H9 (cell line): ENCODE data around the gene SNRNP48. TPM values are rescaled to one million over a fixed set of nuclear protein-coding genes. Genes with fewer than 3 reads are reported as not detected.

Experiments
- DNase-seq: peaks from one replicate; pipeline ENCODE4 v3.0.0-alpha.2; 2017
- H2AFZ ChIP-seq: one replicate; pipeline ENCODE4 v1.6.1; 2013; ENCODE audit warnings: mild to moderate bottlenecking, low read length, control low read depth, moderate library complexity
- H2AK5ac ChIP-seq: 2 replicates; pipeline ENCODE4 v1.6.1; 2013; ENCODE audit warnings: low read length, control low read depth, mixed read lengths; ENCODE audit not compliant: insufficient read length
- H2BK120ac ChIP-seq: one replicate; pipeline ENCODE4 v1.6.1; 2013; ENCODE audit warnings: low read depth, mild to moderate bottlenecking, low read length, control low read depth, inconsistent platforms; ENCODE audit not compliant: poor library complexity, severe bottlenecking
- H2BK12ac ChIP-seq: 2 replicates; pipeline ENCODE4 v1.6.1; 2013; ENCODE audit warnings: low read length, control low read depth, mixed read lengths, low read depth; ENCODE audit not compliant: insufficient read length
- H2BK15ac ChIP-seq: 2 replicates; pipeline ENCODE4 v1.6.1; 2013; ENCODE audit warnings: low read depth, low read length, control low read depth
- H2BK20ac ChIP-seq: one replicate; pipeline ENCODE4 v1.6.1; 2013; ENCODE audit warnings: low read depth, mild to moderate bottlenecking, low read length, control low read depth, inconsistent platforms; ENCODE audit not compliant: poor library complexity, severe bottlenecking
- H2BK5ac ChIP-seq: 2 replicates; pipeline ENCODE4 v1.6.1; 2013; ENCODE audit warnings: low read length, control low read depth, mixed read lengths; ENCODE audit not compliant: insufficient read length
- H3K14ac ChIP-seq: 2 replicates; pipeline ENCODE4 v1.6.1; 2013; ENCODE audit warnings: low read length, control low read depth; ENCODE audit not compliant: insufficient read depth
- H3K18ac ChIP-seq: 2 replicates; pipeline ENCODE4 v1.6.1; 2013; ENCODE audit warnings: low read depth, mild to moderate bottlenecking, mixed read lengths, low read length, control low read depth; ENCODE audit not compliant: insufficient read length
- H3K23ac ChIP-seq: 2 replicates; pipeline ENCODE4 v1.6.1; 2013; ENCODE audit warnings: low read length, control low read depth, mixed read lengths, low read depth; ENCODE audit not compliant: insufficient read length
- H3K23me2 ChIP-seq: 2 replicates; pipeline ENCODE4 v1.6.1; 2013; ENCODE audit warnings: low read depth, mild to moderate bottlenecking, mixed read lengths, low read length, control low read depth; ENCODE audit not compliant: insufficient read length, poor library complexity, severe bottlenecking
- H3K27ac ChIP-seq: 2 replicates; pipeline ENCODE4 v1.5.1; 2013; ENCODE audit warnings: low read length, control low read depth, mixed read lengths, low read depth; ENCODE audit not compliant: insufficient read length
- H3K27me3 ChIP-seq: 2 replicates; pipeline ENCODE4 v1.6.1; 2013; ENCODE audit warnings: low read length, control low read depth, inconsistent platforms; ENCODE audit not compliant: insufficient read depth
- H3K4ac ChIP-seq: 2 replicates; pipeline ENCODE4 v1.6.1; 2013; ENCODE audit warnings: low read depth, mild to moderate bottlenecking, control low read depth, inconsistent platforms, low read length, moderate library complexity
- H3K4me1 ChIP-seq: 2 replicates; pipeline ENCODE4 v1.6.1; 2013; ENCODE audit warnings: low read length, control low read depth, inconsistent platforms; ENCODE audit not compliant: insufficient read depth
- H3K4me2 ChIP-seq: 2 replicates; pipeline ENCODE4 v1.6.1; 2013; ENCODE audit warnings: low read length, control low read depth, mixed read lengths; ENCODE audit not compliant: insufficient read length, insufficient read depth
- H3K56ac ChIP-seq: 2 replicates; pipeline ENCODE4 v1.6.1; 2013; ENCODE audit warnings: low read depth, mild to moderate bottlenecking, mixed read lengths, low read length, control low read depth; ENCODE audit not compliant: insufficient read length
- H3K79me1 ChIP-seq: 2 replicates; pipeline ENCODE4 v1.6.1; 2013; ENCODE audit warnings: low read depth, mild to moderate bottlenecking, moderate library complexity, low read length, control low read depth, inconsistent platforms; ENCODE audit not compliant: insufficient read depth, poor library complexity, severe bottlenecking
- H3K79me2 ChIP-seq: 2 replicates; pipeline ENCODE4 v1.6.1; 2013; ENCODE audit warnings: low read length, control low read depth, inconsistent platforms; ENCODE audit not compliant: insufficient read depth
- H3K9ac ChIP-seq: 2 replicates; pipeline ENCODE4 v1.6.1; 2013; ENCODE audit warnings: low read length, control low read depth, mixed read lengths; ENCODE audit not compliant: insufficient read length; ENCODE audit errors: extremely low read depth
- H3K9me3 ChIP-seq: one replicate; pipeline ENCODE4 v1.6.1; 2013; ENCODE audit warnings: low read depth, low read length, inconsistent platforms; ENCODE audit not compliant: control insufficient read depth
- H3T11ph ChIP-seq: one replicate; pipeline ENCODE4 v1.6.1; 2013; ENCODE audit warnings: mild to moderate bottlenecking, low read length, control low read depth, inconsistent platforms
- H4K20me1 ChIP-seq: one replicate; pipeline ENCODE4 v1.6.1; 2013; ENCODE audit not compliant: control insufficient read depth, insufficient read length, insufficient read depth
- H4K5ac ChIP-seq: 2 replicates; pipeline ENCODE4 v1.6.1; 2013; ENCODE audit warnings: low read depth, mild to moderate bottlenecking, mixed read lengths, low read length, control low read depth; ENCODE audit not compliant: insufficient read length
- H4K8ac ChIP-seq: replicated peaks from 2 replicates; pipeline ENCODE4 v1.6.1; 2013; ENCODE audit warnings: low read length, control low read depth, mixed read lengths, low read depth; ENCODE audit not compliant: insufficient read length
- H4K91ac ChIP-seq: 2 replicates; pipeline ENCODE4 v1.6.1; 2013; ENCODE audit warnings: low read depth, mild to moderate bottlenecking, moderate library complexity, mixed read lengths, low read length, control low read depth; ENCODE audit not compliant: insufficient read length
- H3K27ac Mint-ChIP-seq, 3 experiments: 2 replicates in 2 of 3; 3 replicates in 1 of 3; pipeline ENCODE4 v1.8.0; 2020 to 2021; ENCODE audit warnings: mixed read lengths in 3 of 3, mild to moderate bottlenecking in 1 of 3, moderate library complexity in 1 of 3
- H3K27me3 Mint-ChIP-seq: 2 replicates; pipeline ENCODE4 v1.8.0; 2021; ENCODE audit warnings: low read depth, mild to moderate bottlenecking, moderate library complexity, mixed read lengths
- H3K36me3 Mint-ChIP-seq, 3 experiments: 2 replicates in 2 of 3; 3 replicates in 1 of 3; pipeline ENCODE4 v1.8.0; 2020 to 2021; ENCODE audit warnings: low read depth in 3 of 3, mixed read lengths in 3 of 3; ENCODE audit not compliant: insufficient read depth in 1 of 3
- H3K4me1 Mint-ChIP-seq, 2 experiments: 2 replicates each; pipeline ENCODE4 v1.8.0; 2020; ENCODE audit warnings: mixed read lengths in 2 of 2
- H3K4me3 Mint-ChIP-seq, 2 experiments: 2 replicates in 1 of 2; 3 replicates in 1 of 2; pipeline ENCODE4 v1.8.0; 2020 to 2021; ENCODE audit warnings: mild to moderate bottlenecking in 2 of 2, mixed read lengths in 2 of 2, moderate library complexity in 1 of 2
- H3K9me3 Mint-ChIP-seq, 2 experiments: 2 replicates in 1 of 2; 3 replicates in 1 of 2; pipeline ENCODE4 v1.8.0; 2020; ENCODE audit warnings: mild to moderate bottlenecking in 2 of 2, mixed read lengths in 2 of 2, moderate library complexity in 1 of 2
- WGBS: extraction: QIAGEN DNeasy Blood & Tissue Kit; methylation state at CpG from one replicate; pipeline ENCODE4 v1.1.7; 2013; ENCODE audit warnings: missing lambda C conversion rate, low lambda C conversion rate, mixed read lengths; ENCODE audit not compliant: insufficient read length; ENCODE audit errors: extremely low coverage; 5-methylcytosine and 5-hydroxymethylcytosine counted together
- total RNA-seq: library from RNA; stranded (reverse); gene quantifications from 2 replicates; pipeline ENCODE4 v1.2.1, GENCODE V29; 2021
- TF ChIP-seq, protein P1 (sequence below): fragments of 200-600 bp; sonication (generic); conservative IDR thresholded peaks from 3 replicates; pipeline ENCODE4 v1.8.0; 2021; ENCODE audit warnings: antibody characterized with exemption, mild to moderate bottlenecking

The SNRNP48 gene
- total RNA-seq, 1 experiment from 2014 or later = 16.9 TPM

DNA sequence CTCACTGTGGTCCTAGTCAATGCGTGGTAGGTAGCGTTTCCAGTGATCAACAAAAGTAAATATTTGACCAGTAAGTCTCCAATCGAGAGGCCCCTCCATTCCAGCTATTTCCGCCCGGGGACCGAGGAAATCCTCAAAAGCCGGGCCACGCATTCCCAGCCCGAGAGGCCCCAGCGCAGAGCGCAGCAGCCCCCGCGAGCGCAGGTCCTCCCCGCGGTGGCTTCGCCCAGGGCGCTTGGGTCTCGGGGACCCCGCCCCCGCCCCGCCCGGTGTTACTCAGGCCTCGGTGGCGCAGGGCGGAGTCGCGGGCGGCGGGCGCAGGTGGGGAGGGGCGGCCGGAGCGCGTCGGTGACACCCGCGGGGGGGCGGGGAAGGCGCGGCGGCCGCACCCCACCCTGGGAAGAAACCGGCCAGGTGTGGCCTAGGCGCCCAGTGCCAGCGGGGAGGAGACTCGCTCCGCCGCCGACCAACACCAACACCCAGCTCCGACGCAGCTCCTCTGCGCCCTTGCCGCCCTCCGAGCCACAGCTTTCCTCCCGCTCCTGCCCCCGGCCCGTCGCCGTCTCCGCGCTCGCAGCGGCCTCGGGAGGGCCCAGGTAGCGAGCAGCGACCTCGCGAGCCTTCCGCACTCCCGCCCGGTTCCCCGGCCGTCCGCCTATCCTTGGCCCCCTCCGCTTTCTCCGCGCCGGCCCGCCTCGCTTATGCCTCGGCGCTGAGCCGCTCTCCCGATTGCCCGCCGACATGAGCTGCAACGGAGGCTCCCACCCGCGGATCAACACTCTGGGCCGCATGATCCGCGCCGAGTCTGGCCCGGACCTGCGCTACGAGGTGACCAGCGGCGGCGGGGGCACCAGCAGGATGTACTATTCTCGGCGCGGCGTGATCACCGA lies 48.6 kb upstream of the SNRNP48 start, which contains the start of gene DSP:
DSP (plus strand) TSS at position 497 of the 890 bp plus-strand sequence; CDS start at position 742, 245 bp downstream.
- H3K27ac ChIP-seq = no peak within 1 kb of the TSS
- peak within 1 kb of the TSS; percentile 49 for H3K4me2 ChIP-seq
- H3K18ac ChIP-seq = peak within 1 kb of the TSS; percentile 81
- peak within 1 kb of the TSS; percentile 76 for H3K9ac ChIP-seq
- peaks cover 8% of the 10 kb centered on the region for H3K23me2 ChIP-seq
- H3K36me3 Mint-ChIP-seq = no peaks in the 10 kb centered on the region
- no peak within 1 kb of the TSS for H2BK15ac ChIP-seq
- no CpG with 5 or more reads among the region's 105 CpGs for WGBS
- H4K91ac ChIP-seq = no peak within 1 kb of the TSS
- H3T11ph ChIP-seq = no peak within 1 kb of the TSS
- peak within 1 kb of the TSS; percentile 84 to 97 for H3K4me3 Mint-ChIP-seq
- H3K79me2 ChIP-seq = no peaks in the 10 kb centered on the region
- H2BK5ac ChIP-seq = no peak within 1 kb of the TSS
- no peak within 1 kb of the TSS for H2AK5ac ChIP-seq
- no peak within 1 kb of the TSS for H2BK120ac ChIP-seq
- H4K5ac ChIP-seq = no peak within 1 kb of the TSS
- H3K79me1 ChIP-seq = no peaks in the 10 kb centered on the region
- H3K14ac ChIP-seq = peak within 1 kb of the TSS; percentile 92
- H3K23ac ChIP-seq = no peak within 1 kb of the TSS
- H3K27me3 ChIP-seq = peaks cover 2% of the 10 kb centered on the region; the same call in 1 of the 2 replicates
- peaks cover 49% of the 10 kb centered on the region for H3K27me3 Mint-ChIP-seq
- H3K4me1 ChIP-seq = no peaks in the 10 kb centered on the region; the same call in 1 of the 2 replicates
- no peak within 1 kb of the TSS for H3K4ac ChIP-seq
- H2BK20ac ChIP-seq = no peak within 1 kb of the TSS
- H3K9me3 Mint-ChIP-seq = no peaks in the 10 kb centered on the region
- peak within 1 kb of the TSS in 2 of 3 experiments; percentile 49 to 97; a peak in 2 of 7 replicates for H3K27ac Mint-ChIP-seq
- H2BK12ac ChIP-seq = no peak within 1 kb of the TSS
- no peak within 1 kb of the TSS for H3K56ac ChIP-seq
- DNase-seq = peak; percentile 78
- no peaks in the 10 kb centered on the region for H4K20me1 ChIP-seq
- H4K8ac ChIP-seq = no peak within 1 kb of the TSS
- peaks cover 34 to 39% of the 10 kb centered on the region in 2 experiments for H3K4me1 Mint-ChIP-seq
- no peak within 1 kb of the TSS for H2AFZ ChIP-seq
- TF ChIP-seq, protein P1, sequence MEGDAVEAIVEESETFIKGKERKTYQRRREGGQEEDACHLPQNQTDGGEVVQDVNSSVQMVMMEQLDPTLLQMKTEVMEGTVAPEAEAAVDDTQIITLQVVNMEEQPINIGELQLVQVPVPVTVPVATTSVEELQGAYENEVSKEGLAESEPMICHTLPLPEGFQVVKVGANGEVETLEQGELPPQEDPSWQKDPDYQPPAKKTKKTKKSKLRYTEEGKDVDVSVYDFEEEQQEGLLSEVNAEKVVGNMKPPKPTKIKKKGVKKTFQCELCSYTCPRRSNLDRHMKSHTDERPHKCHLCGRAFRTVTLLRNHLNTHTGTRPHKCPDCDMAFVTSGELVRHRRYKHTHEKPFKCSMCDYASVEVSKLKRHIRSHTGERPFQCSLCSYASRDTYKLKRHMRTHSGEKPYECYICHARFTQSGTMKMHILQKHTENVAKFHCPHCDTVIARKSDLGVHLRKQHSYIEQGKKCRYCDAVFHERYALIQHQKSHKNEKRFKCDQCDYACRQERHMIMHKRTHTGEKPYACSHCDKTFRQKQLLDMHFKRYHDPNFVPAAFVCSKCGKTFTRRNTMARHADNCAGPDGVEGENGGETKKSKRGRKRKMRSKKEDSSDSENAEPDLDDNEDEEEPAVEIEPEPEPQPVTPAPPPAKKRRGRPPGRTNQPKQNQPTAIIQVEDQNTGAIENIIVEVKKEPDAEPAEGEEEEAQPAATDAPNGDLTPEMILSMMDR = no peak
- H3K9me3 ChIP-seq = no peaks in the 10 kb centered on the region
